ENCODE data around the gene PEX11G. TPM values are rescaled to one million over a fixed set of nuclear protein-coding genes. Genes with fewer than 3 reads are reported as not detected.

Gene PEX11G
- total and polyA plus RNA-seq, 2 donors (not counting 3 experiments of a cell fraction or from before 2014, with no cell fraction given), result 1.3 to 1.9 TPM

- Histone ChIP-seq H3K9me1 (replicated peaks; ENCODE audit: control insufficient read depth, extremely low read depth, insufficient read depth, low read length) (no peaks in the 10 kb centered on the region), H3K9me3 (replicated peaks; ENCODE audit: control insufficient read depth, insufficient read depth, low read length) (no peaks in the 10 kb centered on the region), H3K9ac (replicated peaks; ENCODE audit: extremely low read depth, insufficient read depth, low read length) (no peak overlapping the region), H4K20me1 (replicated peaks; ENCODE audit: control insufficient read depth, extremely low read depth, insufficient read depth, low read length) (no peaks in the 10 kb centered on the region), H3K27ac (ENCODE audit: insufficient read depth, low read depth, low read length) (no peak overlapping the region), H3K36me3 (ENCODE audit: control insufficient read depth in 2 of 2, extremely low read depth in 1 of 2, insufficient read depth in 2 of 2, low read length in 2 of 2) (peaks cover 1 to 3% of the 10 kb centered on the region in 2 experiments), H3K4me2 (ENCODE audit: insufficient read depth, low read length) (no peak overlapping the region), H2AFZ (ENCODE audit: low read depth, low read length) (no peak overlapping the region), H3K27me3 (ENCODE audit: control insufficient read depth in 2 of 2, insufficient read depth in 2 of 2, low read length in 2 of 2) (no peaks in the 10 kb centered on the region), H3K79me2 (ENCODE audit: control insufficient read depth, insufficient read depth, low read length) (no peaks in the 10 kb centered on the region), H3K4me1 (ENCODE audit: control insufficient read depth, extremely low read depth, insufficient read depth, low read length) (no peaks in the 10 kb centered on the region), H3K4me3 (replicated peaks in 1 of 3; ENCODE audit: insufficient read depth in 1 of 3, low read depth in 1 of 3, low read length in 3 of 3) (no peak overlapping the region)
- dilution Hi-C loops (cut with MboI; ENCODE audit: extremely low pct_ligation_motif_present, low sequenced_read_pairs) (no loop called here), intact Hi-C loops (cut with micrococcal nuclease) (no loop called here)
- DNase-seq (ENCODE audit: low read depth, low spot score), result no peak
- ChIA-PET POLR2A (no interaction called here), CTCF (interaction anchor here (1.0 kb wide), 1 partner anchor 22 kb away, joined by 4 read pairs; a partner anchor contains a TSS)
- no TSS peak for BruUV-seq (replicated peaks)
- FAIRE-seq, result no peak
- no peak for TF ChIP-seq JUN (IDR thresholded peaks at IDR 0.05; ENCODE audit: borderline replicate concordance, insufficient read depth, insufficient read length, low read depth)
- no peak for TF ChIP-seq EZH2 (IDR thresholded peaks at IDR 0.05; ENCODE audit: borderline replicate concordance, low read depth, low read length, severe bottlenecking)
- no peak for TF ChIP-seq POLR2AphosphoS5 (IDR thresholded peaks at IDR 0.05; ENCODE audit: insufficient read depth, low read depth, low read length)
- no peak for TF ChIP-seq FOS (IDR thresholded peaks at IDR 0.05; ENCODE audit: borderline replicate concordance, insufficient read depth, low read length)
- no peak for TF ChIP-seq MAX (IDR thresholded peaks at IDR 0.05; ENCODE audit: insufficient read depth, insufficient read length)
- no peak for TF ChIP-seq MYC (IDR thresholded peaks at IDR 0.05; ENCODE audit: low read depth, low read length)
Measured at GRCh38 chr19:7476241-7476640, 12.6 kb downstream of the PEX11G start.

GRCh38 chr19:7475665-7476064 is 13.2 kb downstream of the PEX11G start:
- no peak overlapping the region for H3K27ac ChIP-seq (ENCODE audit: insufficient read depth, low read depth, low read length)
- FAIRE-seq, result no peak
- no peaks in the 10 kb centered on the region for H4K20me1 ChIP-seq (replicated peaks; ENCODE audit: control insufficient read depth, extremely low read depth, insufficient read depth, low read length)
- no peaks in the 10 kb centered on the region for H3K4me1 ChIP-seq (ENCODE audit: control insufficient read depth, extremely low read depth, insufficient read depth, low read length)
- H2AFZ ChIP-seq (ENCODE audit: low read depth, low read length), result no peak overlapping the region
- no peak overlapping the region for H3K4me3 ChIP-seq (replicated peaks in 1 of 3; ENCODE audit: insufficient read depth in 1 of 3, low read depth in 1 of 3, low read length in 3 of 3)
- CTCF ChIA-PET, result no interaction called here
- H3K9ac ChIP-seq (replicated peaks; ENCODE audit: extremely low read depth, insufficient read depth, low read length), result no peak overlapping the region
- no peak overlapping the region for H3K4me2 ChIP-seq (ENCODE audit: insufficient read depth, low read length)
- no TSS peak for BruUV-seq (replicated peaks)
- dilution Hi-C loops (cut with MboI; ENCODE audit: extremely low pct_ligation_motif_present, low sequenced_read_pairs), result no loop called here
- DNase-seq (ENCODE audit: low read depth, low spot score), result no peak
- no peaks in the 10 kb centered on the region for H3K27me3 ChIP-seq (ENCODE audit: control insufficient read depth in 2 of 2, insufficient read depth in 2 of 2, low read length in 2 of 2)
- POLR2A ChIA-PET, result no interaction called here
- H3K9me3 ChIP-seq (replicated peaks; ENCODE audit: control insufficient read depth, insufficient read depth, low read length), result no peaks in the 10 kb centered on the region
- H3K36me3 ChIP-seq (ENCODE audit: control insufficient read depth in 2 of 2, extremely low read depth in 1 of 2, insufficient read depth in 2 of 2, low read length in 2 of 2), result peaks cover 2 to 6% of the 10 kb centered on the region in 2 experiments
- TF ChIP-seq POLR2AphosphoS5 (IDR thresholded peaks at IDR 0.05; ENCODE audit: insufficient read depth, low read depth, low read length) (no peak), GATA2 (IDR thresholded peaks at IDR 0.05; ENCODE audit: insufficient read depth, insufficient read length, low read depth, low read length) (no peak), MYC (IDR thresholded peaks at IDR 0.05; ENCODE audit: low read depth, low read length) (no peak), MAX (IDR thresholded peaks at IDR 0.05; ENCODE audit: insufficient read depth, insufficient read length) (no peak), CTCF (IDR thresholded peaks at IDR 0.05; ENCODE audit: extremely low read depth in 1 of 2, insufficient read depth in 1 of 2, low read depth in 1 of 2, low read length in 2 of 2) (no peak), EZH2 (IDR thresholded peaks at IDR 0.05; ENCODE audit: borderline replicate concordance, low read depth, low read length, severe bottlenecking) (no peak), POLR2A (IDR thresholded peaks at IDR 0.05; ENCODE audit: low read depth, low read length) (no peak), JUN (IDR thresholded peaks at IDR 0.05; ENCODE audit: borderline replicate concordance, insufficient read depth, insufficient read length, low read depth) (no peak)
- no peaks in the 10 kb centered on the region for H3K79me2 ChIP-seq (ENCODE audit: control insufficient read depth, insufficient read depth, low read length)
- intact Hi-C loops (cut with micrococcal nuclease), result no loop called here
- H3K9me1 ChIP-seq (replicated peaks; ENCODE audit: control insufficient read depth, extremely low read depth, insufficient read depth, low read length), result no peaks in the 10 kb centered on the region
